Islet precursor cell (in vitro differentiated cells): ENCODE results near the gene ELOVL2.
"Not testable (repeated sequence)": the region's sequence is repeated elsewhere in the genome, so short reads cannot be mapped to it uniquely, and the experiment has no call there.

ENCODE experiments used
- DNase-seq: peaks from one replicate; pipeline ENCODE4 v3.0.0-alpha.2; 2018

ELOVL2 gene

GRCh38 chr6:11018225-11018624 is 25.9 kb downstream of the ELOVL2 start:
- DNase-seq = no peak

GRCh38 chr6:11017090-11017489 is 27.0 kb downstream of the ELOVL2 start:
- DNase-seq = no peak

DNA sequence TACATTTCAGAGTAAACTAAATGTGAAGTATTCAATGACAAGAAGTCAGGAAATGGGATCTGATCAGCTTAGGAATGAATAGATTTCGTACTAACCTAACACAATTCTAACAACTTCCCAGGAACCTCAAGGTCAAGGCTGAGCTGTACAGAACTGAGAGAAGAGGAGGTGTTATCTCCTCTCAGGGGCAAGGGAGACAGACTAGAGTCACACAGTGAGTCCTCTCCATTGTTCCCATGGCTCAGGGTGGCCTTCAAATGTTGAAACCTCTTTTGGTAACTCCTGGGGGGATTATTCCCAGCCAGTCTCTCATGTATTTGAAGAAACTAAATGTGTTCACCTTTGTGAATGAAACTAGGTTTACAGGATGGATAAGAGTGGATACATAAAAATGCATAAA is 27.7 kb downstream of the ELOVL2 start:
- DNase-seq = no peak

DNA sequence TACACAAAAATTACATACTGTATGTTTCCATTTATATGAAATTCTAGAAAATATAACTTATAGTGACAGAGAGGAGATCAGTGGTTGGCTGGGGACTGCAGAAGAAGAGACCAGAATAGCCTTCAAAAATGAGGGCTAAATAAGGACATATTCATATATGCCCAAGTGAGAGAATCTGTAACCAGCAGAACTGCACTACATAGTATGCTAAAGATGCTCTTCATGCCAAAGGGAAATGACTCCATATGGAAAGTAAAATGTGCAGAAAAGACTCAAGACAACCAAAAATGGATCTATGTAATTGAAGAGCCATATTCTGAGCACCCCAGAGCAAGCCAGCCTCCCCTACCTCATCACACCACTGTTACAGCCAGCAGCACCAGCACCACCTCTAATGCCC is 29.0 kb downstream of the ELOVL2 start:
- DNase-seq = no peak

DNA sequence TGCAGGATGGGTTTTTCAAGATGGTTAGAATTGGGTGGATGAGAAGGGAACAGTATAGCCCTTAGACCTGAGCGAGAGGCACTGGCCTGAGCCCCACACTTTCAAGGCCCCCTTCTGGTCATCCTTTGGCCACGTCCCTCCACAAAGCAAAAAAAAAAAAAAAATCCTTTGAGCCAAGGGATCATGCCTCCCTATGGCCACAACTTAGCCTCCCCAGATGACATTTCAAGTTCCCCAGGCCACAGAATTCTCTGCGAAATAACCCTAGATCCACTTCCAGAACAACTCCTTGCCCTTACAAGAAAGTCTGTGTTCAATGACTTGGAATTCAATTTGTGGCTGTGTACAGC is 30.4 kb downstream of the ELOVL2 start:
- DNase-seq = no peak

DNA sequence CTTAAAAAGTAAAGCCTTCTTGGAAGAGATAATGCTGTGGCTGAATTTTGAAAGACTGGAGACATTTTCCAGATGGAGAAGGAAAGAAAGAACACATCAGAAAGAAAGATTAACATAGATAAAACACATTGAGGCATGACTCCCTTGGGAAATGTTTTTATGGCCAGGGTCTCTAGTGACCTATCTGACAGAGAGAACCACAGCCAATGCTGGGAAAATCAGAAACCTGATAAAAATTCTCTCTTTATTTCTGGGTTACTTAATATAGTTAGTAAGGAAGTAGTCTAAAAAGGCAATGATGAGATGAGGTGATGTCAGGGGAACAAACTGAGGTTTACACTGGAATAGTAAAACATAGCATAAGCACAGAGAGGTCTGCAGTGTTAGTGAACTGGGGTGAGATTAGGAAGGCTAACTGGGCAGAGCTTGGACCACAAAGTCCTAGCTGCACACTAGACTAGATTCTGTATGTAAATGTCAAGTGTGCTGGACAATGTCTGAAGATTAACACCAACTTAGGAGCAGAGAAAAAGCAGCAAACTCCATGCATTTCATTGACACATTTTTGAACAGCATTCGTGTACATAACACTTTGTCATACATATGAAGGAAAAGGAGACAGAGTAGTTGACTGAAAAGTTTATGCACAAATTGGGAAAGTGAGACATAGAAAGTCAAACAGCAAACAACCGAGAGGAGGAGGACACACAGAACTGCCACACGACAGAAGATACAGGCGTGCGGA is 31.0 kb downstream of the ELOVL2 start:
- DNase-seq = no peak

- DNase-seq = no peak
These were observed 31.8 kb downstream of the ELOVL2 start for GRCh38 chr6:11012295-11012754.

- DNase-seq = peak; percentile 81
These were observed 32.3 kb downstream of the ELOVL2 start for GRCh38 chr6:11011787-11012234.

GRCh38 chr6:11009353-11009752 is 34.8 kb downstream of the ELOVL2 start:
- peak; percentile 66 for DNase-seq

GRCh38 chr6:11008821-11009220 is 35.3 kb downstream of the ELOVL2 start:
- DNase-seq = no peak

DNA sequence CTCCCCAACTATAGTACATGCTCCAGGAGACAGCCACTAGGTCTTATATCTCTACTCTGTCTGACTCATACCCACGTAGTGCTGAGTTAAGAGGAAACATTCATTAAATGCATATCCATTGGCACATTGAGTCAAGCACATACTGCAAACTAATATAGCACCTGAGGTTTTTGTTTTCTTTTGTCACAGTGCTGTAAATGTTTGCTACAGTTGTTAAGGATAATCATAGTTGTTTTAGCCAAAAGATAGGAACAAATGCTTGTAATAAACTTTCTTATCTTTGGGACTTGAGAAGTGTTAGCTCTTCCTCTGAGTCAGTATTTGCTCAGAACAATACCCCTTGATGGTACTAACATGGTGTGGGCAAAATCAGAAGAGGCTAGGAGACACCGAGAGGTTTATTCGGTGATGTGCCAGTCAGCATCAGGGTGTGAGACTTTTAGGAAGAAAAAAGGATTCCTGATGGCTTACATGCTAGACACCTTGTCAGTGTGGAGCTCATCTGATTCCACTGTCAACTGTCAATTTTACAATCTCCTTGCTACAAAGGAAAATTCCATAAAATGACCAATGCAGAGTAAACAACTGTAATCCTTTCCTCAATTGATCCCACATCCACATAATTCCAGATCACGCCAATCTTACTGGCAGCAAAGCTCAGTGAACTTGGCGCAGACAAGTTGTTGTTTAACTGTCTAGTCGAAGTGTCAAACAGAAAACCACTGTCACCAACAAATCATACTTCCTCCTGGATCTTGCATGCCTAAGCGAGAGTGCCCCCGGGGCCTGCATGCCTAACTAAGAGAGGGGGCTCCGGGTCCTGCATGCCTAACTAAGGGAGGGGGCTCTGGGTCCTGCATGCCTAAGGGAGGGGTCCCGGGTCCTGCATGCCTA is 36.1 kb downstream of the ELOVL2 start:
- peak; percentile 82 for DNase-seq

DNA sequence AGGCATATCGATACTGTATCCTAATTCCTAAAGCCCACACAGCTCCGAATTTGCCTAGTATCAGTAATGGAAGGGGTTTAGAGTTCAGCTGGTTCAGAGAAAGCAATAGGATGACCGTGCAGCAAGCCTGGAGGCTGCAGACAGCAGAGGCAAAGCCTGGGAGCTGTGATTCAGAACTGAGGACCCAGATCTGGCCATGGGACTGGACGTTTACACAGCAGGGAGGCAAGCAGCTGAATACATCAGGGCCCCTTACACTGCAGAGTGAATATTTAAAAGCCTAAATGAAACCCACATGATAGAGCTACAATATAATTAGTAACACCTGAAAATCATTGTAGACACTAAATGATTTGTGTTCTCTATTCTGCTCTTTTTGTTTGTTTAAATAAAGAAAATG is 38.0 kb downstream of the ELOVL2 start:
- DNase-seq = no peak

DNA sequence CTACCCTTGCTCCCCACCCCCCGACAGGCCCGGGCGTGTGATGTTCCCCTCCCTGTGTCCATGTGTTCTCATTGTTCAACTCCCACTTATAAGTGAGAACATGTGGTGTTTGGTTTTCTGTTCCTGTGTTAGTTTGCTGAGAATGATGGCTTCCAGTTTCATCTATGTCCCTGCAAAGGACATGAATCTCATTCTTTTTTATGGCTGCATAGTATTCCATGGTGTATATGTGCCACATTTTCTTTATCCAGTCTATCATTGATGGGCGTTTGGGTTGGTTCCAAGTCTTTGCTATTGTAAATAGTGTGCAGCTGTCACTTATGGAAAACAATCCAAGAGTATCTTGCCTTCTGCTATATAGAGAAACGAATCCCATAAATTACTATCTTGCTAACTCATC is 40.8 kb downstream of the ELOVL2 start:
- not testable (repeated sequence) for DNase-seq

GRCh38 chr6:11002176-11002575 is 41.9 kb downstream of the ELOVL2 start:
- no peak for DNase-seq

GRCh38 chr6:10999994-11000393 is 44.1 kb downstream of the ELOVL2 start:
- no peak for DNase-seq

DNA sequence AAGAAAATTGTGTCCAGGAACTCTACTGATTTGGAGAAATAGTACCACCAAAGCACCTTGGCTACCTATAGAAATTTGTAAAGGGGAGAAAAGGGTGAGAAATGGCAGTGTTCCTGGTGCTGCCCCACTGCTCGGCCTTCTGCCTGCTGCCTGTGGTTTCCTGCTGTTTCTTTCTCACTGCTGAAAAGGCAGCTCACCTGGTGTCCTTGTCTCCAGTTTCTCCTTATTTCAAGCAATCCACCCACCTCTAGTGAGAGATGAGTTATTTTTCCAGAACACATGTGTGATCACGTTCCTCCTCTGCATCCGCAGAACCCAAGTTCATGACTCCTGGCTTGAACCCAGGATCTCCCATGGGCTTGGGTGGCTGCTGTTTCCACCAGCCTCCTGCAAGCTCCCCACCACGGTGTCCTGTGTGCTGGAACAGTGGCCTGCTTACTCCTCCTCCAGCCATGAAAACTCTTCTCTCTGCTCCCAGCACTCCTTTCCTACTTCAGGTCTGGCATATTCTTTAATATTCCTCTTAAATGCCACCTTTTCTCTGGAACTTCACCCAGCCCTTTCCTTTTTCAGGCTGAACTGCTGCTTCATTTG is 48.9 kb downstream of the ELOVL2 start:
- DNase-seq = no peak

DNA sequence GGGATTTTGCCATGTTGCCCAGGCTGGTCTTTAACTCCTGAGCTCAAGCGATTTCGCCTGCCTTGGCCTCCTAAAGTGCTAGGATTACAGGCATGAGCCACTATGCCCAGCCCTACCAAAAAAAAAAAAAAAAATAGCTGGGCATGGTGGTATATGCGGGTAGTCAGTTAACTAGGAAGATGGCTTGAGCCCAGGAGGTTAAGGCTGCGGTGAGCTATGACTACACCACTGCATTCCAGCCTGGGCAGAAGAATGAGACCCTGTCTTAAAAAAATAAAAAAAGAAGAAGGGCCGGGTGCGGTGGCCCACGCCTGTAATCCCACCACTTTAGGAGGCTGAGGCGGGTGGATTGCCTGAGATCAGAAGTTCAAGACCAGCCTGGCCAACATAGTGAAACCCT is 50.2 kb downstream of the ELOVL2 start:
- no peak for DNase-seq

GRCh38 chr6:10991115-10991514 is 53.0 kb downstream of the ELOVL2 start:
- no peak for DNase-seq

- DNase-seq = no peak
These were observed 54.5 kb downstream of the ELOVL2 start for GRCh38 chr6:10989587-10989986.

GRCh38 chr6:10984959-10985358 is 59.1 kb downstream of the ELOVL2 start:
- not testable (repeated sequence) for DNase-seq

DNA sequence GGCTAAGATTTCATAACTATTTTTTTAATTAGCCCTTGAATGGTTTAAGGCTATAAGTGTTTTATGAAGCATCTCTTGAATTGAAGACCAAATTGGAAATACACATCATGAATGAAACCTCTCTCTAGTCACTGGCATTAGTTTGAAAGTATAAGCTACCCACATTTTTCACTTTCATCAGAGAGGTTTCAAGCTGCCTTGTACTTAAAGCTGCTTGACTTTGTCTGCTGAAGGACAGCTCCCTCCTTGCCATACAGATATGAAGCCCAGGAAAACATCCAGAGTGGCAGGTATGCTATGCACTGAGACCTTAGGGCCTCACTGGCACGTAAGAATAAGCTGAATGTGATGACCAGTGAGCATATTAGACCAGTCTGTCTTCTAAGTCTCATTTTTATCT is 62.7 kb downstream of the ELOVL2 start:
- DNase-seq = no peak

- DNase-seq = no peak
These were observed 64.5 kb downstream of the ELOVL2 start for GRCh38 chr6:10979603-10980002.

GRCh38 chr6:10977231-10977968 is 66.7 kb downstream of the ELOVL2 start:
- DNase-seq = no peak
